ENCODE results near the gene SLC5A2. TPM values are rescaled to one million over a fixed set of nuclear protein-coding genes. Genes with fewer than 3 reads are reported as not detected.

SLC5A2 gene
- 0.53 TPM in 1 of 2 replicates, not detected in the other for total RNA-seq (2014; rRNA removed; shearing (Covaris generic))

DNA sequence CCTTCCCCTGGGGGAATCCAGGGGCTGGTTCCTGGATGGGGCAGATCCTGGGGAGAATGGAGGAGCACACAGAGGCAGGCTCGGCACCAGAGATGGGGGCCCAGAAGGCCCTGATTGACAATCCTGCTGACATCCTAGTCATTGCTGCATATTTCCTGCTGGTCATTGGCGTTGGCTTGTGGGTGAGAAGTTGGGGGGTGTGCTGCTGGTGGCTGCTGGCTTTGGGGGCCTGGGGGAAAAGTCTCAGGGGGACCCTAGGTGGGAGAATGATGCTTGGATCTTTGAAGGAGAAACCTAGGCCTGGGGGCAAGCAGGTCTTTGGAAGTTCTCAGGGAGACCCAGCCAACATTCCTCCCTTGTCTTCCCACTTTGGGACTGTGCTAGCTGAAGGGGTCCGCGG is at the start of gene SLC5A2:
Gene SLC5A2 (plus strand): TSS at position 43 of the 400 bp plus-strand sequence. CDS start 14 bp downstream, at position 57.

DNA sequence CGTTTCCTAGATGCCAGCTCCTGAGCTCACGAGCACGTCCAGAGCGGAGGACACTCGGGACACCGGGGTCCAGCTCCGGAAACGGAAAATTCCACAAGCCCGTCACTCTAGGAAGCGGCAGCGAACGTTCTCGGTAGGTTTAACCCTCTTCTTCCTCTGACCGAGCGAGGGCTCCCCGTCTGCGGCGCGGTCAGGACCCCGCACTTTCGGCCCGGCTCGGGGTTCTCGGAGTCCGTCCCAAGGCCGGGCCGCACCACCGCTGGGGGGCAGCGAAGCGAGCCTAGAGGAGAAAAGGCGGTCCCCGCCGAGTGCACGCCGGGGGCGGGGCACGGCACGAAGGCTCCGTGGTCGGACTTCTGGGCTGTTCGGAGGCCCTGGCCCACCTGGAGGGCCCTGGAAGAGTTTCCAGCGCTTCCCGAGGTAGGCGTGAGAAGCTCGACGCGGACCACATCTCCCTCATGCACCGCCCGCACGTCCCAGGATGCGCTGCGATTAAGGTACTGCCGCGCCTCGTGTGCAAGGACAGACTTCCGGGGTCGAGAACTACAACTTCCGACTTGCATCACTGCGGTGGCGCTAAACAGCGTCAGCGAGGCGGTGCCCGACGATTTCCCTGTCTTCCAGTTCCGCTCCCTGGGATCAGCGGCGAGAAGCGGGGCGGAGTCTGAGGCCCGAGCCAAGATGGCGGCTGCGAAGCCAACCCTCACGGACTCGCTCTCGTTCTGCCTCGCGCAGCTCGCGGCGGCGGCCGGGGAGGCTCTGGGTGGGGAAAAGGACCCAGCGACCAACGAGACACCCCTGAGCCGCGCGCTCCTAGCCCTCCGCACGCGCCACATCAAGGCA is 23.9 kb upstream of the SLC5A2 start, which contains the start of gene ARMC5:
Gene ARMC5 (plus strand): TSS at position 658 of the 843 bp plus-strand sequence. CDS start 24 bp downstream, at position 682.

DNA sequence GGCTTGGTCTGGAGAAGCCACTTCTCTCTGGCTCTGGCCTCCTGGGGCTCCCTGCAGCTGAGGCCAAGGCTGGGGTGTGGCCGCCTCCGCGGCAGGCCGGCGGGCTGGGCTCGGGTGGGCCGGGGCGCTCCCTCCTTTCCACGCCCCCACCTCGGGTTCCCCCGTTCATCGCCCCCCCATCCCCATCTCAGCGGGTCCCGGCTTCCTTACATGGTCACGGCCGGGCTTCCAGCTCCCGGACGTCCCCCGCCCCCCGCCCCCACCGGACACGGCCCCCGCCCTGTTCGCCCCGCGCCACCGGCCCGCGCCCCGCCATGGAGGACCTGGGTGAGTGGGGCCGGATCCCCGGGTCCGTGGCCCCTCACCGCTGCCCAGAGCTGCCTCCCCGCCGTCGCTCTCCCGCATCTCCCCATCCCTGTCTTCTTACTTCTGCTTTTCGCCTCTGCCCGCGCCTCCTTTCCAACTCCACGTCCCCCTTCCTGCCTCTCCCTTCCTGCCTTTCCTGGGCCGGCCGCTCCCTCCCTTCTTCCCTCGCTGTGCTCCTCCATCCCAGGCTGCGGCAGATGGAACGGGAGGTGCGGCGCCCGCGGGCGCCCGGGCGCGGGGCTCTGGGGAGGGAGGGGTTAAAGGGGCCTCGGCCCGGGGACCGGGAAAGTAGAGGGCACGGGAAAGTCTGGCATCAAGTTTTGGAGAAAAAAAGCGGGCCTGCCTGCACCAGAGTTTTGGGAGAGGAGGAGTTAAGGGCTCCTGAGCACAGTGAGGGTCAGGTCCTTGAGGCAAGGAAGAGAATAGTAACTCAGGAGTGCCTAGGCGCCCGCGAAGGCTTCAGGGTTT is 10.8 kb upstream of the SLC5A2 start, which contains the start of gene TGFB1I1:
Gene TGFB1I1 (plus strand): TSS at position 278 of the 834 bp plus-strand sequence. CDS start 37 bp downstream, at position 315.

DNA sequence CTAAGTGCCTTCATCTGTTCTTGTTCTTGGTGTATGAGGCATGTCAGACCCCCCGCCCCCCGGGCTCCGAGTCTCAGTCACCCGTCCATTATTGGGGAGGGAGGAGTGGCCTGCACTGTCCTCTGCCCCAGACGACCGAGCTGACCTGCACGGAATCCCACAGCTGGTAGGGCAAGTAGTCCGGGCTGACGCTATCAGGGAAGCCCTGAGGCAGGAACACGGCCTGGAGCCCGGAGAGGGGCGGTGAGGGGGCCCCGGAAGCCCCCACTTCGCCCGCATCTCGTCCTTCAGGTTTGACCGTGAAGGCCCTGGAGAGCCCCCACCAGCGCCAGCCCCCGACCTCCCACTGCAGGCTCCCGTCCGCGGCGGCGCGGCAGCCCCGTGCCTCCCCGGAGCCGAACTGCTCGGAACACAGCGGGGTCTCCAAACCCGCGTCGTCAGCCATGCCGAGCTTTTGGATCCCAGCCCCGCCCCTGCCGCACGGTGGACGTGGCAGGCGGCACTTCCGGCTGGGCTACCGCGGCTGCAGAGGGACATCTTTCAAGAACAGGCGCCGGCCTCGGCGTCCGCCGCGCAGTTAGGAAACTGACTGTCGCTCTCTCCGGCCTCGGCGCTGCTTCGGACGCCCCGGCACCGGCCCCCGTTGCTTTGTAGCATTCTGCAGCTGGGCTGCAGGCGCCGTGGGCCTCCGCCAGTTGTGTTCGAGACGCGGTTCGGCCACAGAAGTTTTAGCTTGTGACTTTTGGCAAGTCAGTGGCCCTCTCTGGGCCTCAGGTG is 25.2 kb downstream of the SLC5A2 start, which contains the start of gene RUSF1:
Gene RUSF1 (minus strand): TSS at position 463 of the 777 bp plus-strand sequence. CDS start 18 bp downstream, at position 445.

DNA sequence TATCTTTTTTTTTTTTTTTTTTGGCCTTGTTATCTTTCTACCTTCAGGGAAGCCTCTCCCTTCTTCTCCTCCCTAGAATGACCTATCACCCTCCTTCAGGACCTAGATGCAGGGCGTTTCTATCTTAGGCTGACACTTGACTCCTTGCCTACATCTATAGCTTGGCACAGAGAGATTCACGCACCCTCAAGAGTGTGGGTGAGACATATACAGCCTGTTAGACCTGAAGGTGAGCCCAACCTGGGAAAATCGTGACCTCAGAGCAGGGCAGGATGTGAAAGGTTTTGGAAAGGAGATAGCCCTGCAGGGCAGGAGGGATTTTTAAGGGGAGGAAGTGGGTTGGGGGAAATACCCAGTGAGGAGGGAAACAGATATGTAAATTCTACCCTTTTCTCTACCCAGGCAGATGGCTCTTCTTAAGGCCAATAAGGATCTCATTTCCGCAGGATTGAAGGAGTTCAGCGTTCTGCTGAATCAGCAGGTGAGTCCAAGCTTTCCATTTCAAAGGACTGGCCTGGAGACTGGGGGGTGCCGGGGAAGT is 44.9 kb downstream of the SLC5A2 start, which contains the start of gene AHSP:
Gene AHSP (plus strand): TSS at position 167 of the 541 bp plus-strand sequence. CDS start 240 bp downstream, at position 407.

Other genes starting within 250 kb of the SLC5A2 start
- gene ITGAM, start 223.1 kb upstream of the SLC5A2 start, total RNA-seq (2014; rRNA removed; shearing (Covaris generic)): 0.37 TPM in 1 of 2 replicates, not detected in the other
- 2.4 and 3.4 TPM in 2 replicates for gene ITGAX, start 127.9 kb upstream of the SLC5A2 start, total RNA-seq (2014; rRNA removed; shearing (Covaris generic))
- 0.19 TPM in 1 of 2 replicates, not detected in the other for gene ITGAD, start 89.8 kb upstream of the SLC5A2 start, total RNA-seq (2014; rRNA removed; shearing (Covaris generic))
- not detected in 2 replicates for gene COX6A2, start 54.8 kb upstream of the SLC5A2 start, total RNA-seq (2014; rRNA removed; shearing (Covaris generic))
- gene ZNF843, start 40.3 kb upstream of the SLC5A2 start, total RNA-seq (2014; rRNA removed; shearing (Covaris generic)): 0.30 and 0.40 TPM in 2 replicates
- 24.9 and 26.0 TPM in 2 replicates for gene ARMC5, start 23.6 kb upstream of the SLC5A2 start, total RNA-seq (2014; rRNA removed; shearing (Covaris generic))
- 19.2 and 22.0 TPM in 2 replicates for gene TGFB1I1, start 11.0 kb upstream of the SLC5A2 start, total RNA-seq (2014; rRNA removed; shearing (Covaris generic))
- 74.7 and 80.5 TPM in 2 replicates for gene RUSF1, start 25.3 kb downstream of the SLC5A2 start, total RNA-seq (2014; rRNA removed; shearing (Covaris generic))
- not detected in 2 replicates for gene AHSP, start 44.8 kb downstream of the SLC5A2 start, total RNA-seq (2014; rRNA removed; shearing (Covaris generic))